K562 (cell line): Measurements from ENCODE around the gene SLC40A1. TPM values are rescaled to one million over a fixed set of nuclear protein-coding genes. Genes with fewer than 3 reads are reported as not detected.

ENCODE experiments used
- ATAC-seq: fragments of 200-7000 bp; cut with Tn5 transposase; 3 replicates; pipeline ENCODE4 v1.9.1; 2020; ENCODE audit warnings: moderate library complexity
- BruUV-seq: library from RNA; stranded (reverse); fragments of 400-500 nt; replicated peaks from 2 replicates; lab custom pipeline; 2021; lab: Mats Ljungman, UMichigan
- CTCF ChIA-PET: fragments of 300-600 bp; formaldehyde crosslinking; extraction: SDS; loops from one replicate; lab custom pipeline; 2021; ENCODE audit warnings: low intra/inter-chr PET ratio; lab: Yijun Ruan, JAX
- POLR2A ChIA-PET: fragments of 300-600, 350-650 bp; sonication (Branson Sonifier 250); formaldehyde crosslinking; extraction: SDS; loops from one replicate; lab custom pipeline; 2021; ENCODE audit warnings: antibody characterized with exemption, inconsistent platforms; lab: Yijun Ruan, JAX
- DNase-seq, 4 experiments: peaks; one replicate each; pipeline versions ENCODE4 v3.0.0 to v3.0.0-alpha.2; 2011 to 2018; ENCODE audit warnings: low spot score in 3 of 4, mixed read lengths in 3 of 4; ENCODE audit errors: extremely low read depth in 1 of 4
- FAIRE-seq: peaks from 2 replicates; lab custom pipeline; 2011; peaks lifted over from hg19 to GRCh38; lab: Jason Lieb, UNC
- H2AFZ ChIP-seq: 2 replicates; pipeline ENCODE4 v1.6.0; 2011; ENCODE audit warnings: low read depth, low read length, control low read depth, inconsistent platforms
- H3K27ac ChIP-seq: fragments of 200-600 bp; 3 replicates; pipeline ENCODE4 v1.8.0; 2011; ENCODE audit warnings: low read depth, mild to moderate bottlenecking, control low read depth, inconsistent platforms, low read length, moderate library complexity, mixed read lengths; ENCODE audit errors: extremely low read depth
- H3K27me3 ChIP-seq, 2 experiments: fragments of 300-600 bp in 1 of 2; 2 replicates in 1 of 2; 3 replicates in 1 of 2; pipeline versions ENCODE4 v1.6.0 to v1.8.0; 2011; ENCODE audit warnings: inconsistent platforms in 2 of 2, low read length in 2 of 2, mild to moderate bottlenecking in 1 of 2, mixed read lengths in 1 of 2, moderate library complexity in 1 of 2; ENCODE audit not compliant: control insufficient read depth in 2 of 2, insufficient read depth in 2 of 2
- H3K36me3 ChIP-seq: fragments of 300-600 bp; 3 replicates; pipeline ENCODE4 v1.8.0; 2011; ENCODE audit warnings: mild to moderate bottlenecking, low read length, inconsistent platforms; ENCODE audit not compliant: control insufficient read depth, insufficient read depth
- H3K4me1 ChIP-seq, 2 experiments: fragments of 200-600 bp in 1 of 2; replicated peaks in 1 of 2; 2 replicates in 1 of 2; 3 replicates in 1 of 2; pipeline versions ENCODE4 v1.5.1 to v1.8.0; 2011; ENCODE audit warnings: inconsistent platforms in 2 of 2, low read length in 2 of 2, mild to moderate bottlenecking in 1 of 2, mixed read lengths in 1 of 2, moderate library complexity in 1 of 2; ENCODE audit not compliant: control insufficient read depth in 2 of 2, insufficient read depth in 2 of 2
- H3K4me2 ChIP-seq: 2 replicates; pipeline ENCODE4 v1.6.1; 2011; ENCODE audit warnings: low read length, control low read depth, inconsistent platforms, mixed read lengths; ENCODE audit not compliant: insufficient read depth
- H3K4me3 ChIP-seq: fragments of 200-600 bp; sonication (generic), shearing (Covaris generic); 2 replicates; pipeline ENCODE4 v1.5.1; 2016; ENCODE audit warnings: control low read depth, inconsistent platforms
- H3K79me2 ChIP-seq: fragments of 200-600 bp; 3 replicates; pipeline ENCODE4 v1.8.0; 2011; ENCODE audit warnings: low read length, inconsistent platforms; ENCODE audit not compliant: control insufficient read depth, insufficient read depth
- H3K9ac ChIP-seq, 2 experiments: 2 replicates each; pipeline versions ENCODE4 v1.6.0 to v1.6.1; 2011; ENCODE audit warnings: low read depth in 2 of 2, low read length in 2 of 2, control low read depth in 1 of 2, inconsistent platforms in 1 of 2, mild to moderate bottlenecking in 1 of 2, mixed read lengths in 1 of 2; ENCODE audit not compliant: insufficient read depth in 1 of 2
- H3K9me1 ChIP-seq: one replicate; pipeline ENCODE4 v1.6.0; 2011; ENCODE audit warnings: inconsistent platforms, mild to moderate bottlenecking, low read length, moderate library complexity; ENCODE audit not compliant: control insufficient read depth, insufficient read depth
- H3K9me3 ChIP-seq: replicated peaks from 2 replicates; pipeline ENCODE4 v1.5.1; 2011; ENCODE audit warnings: low read depth, low read length, inconsistent platforms; ENCODE audit not compliant: control insufficient read depth, insufficient read depth
- H4K20me1 ChIP-seq: replicated peaks from 2 replicates; pipeline ENCODE4 v1.6.1; 2011; ENCODE audit warnings: low read length, inconsistent platforms, mixed read lengths; ENCODE audit not compliant: control insufficient read depth, insufficient read depth
- BACH1 ChIP-seq: fragments of 200-800 bp; sonication (Bioruptor generic); IDR thresholded peaks from 2 replicates; pipeline ENCODE4 v1.6.1; 2016; ENCODE audit warnings: missing genetic modification characterization, missing compliant biosample characterization
- BDP1 ChIP-seq: IDR thresholded peaks from 3 replicates; pipeline ENCODE4 v1.6.1; 2011; ENCODE audit not compliant: insufficient read length, insufficient read depth
- GTF2E2 ChIP-seq: fragments of 200-800 bp; sonication (Bioruptor generic); IDR thresholded peaks from 2 replicates; pipeline ENCODE4 v1.6.1; 2016; ENCODE audit warnings: missing genetic modification characterization, missing compliant biosample characterization
- POLR2G ChIP-seq: fragments of 200-400 bp; formaldehyde crosslinking; IDR thresholded peaks from 2 replicates; pipeline ENCODE4 v1.6.1; 2017; ENCODE audit warnings: low read depth, mild to moderate bottlenecking, antibody characterized with exemption, low read length, moderate library complexity
- POLR3G ChIP-seq: IDR thresholded peaks from 2 replicates; pipeline ENCODE4 v1.6.1; 2011; ENCODE audit not compliant: insufficient read length, insufficient replicate concordance; ENCODE audit errors: extremely low read depth
- PRDM10 ChIP-seq: fragments of 450-650 bp; IDR thresholded peaks from 2 replicates; pipeline ENCODE4 v1.6.1; 2018; ENCODE audit not compliant: partially characterized antibody
- SNIP1 ChIP-seq: fragments of 450-650 bp; IDR thresholded peaks from 2 replicates; pipeline ENCODE4 v1.7.1; 2017; ENCODE audit warnings: low read depth, mild to moderate bottlenecking
- THRA ChIP-seq: fragments of 450-650 bp; IDR thresholded peaks from 2 replicates; pipeline ENCODE4 v1.6.1; 2017; ENCODE audit warnings: mild to moderate bottlenecking, moderate library complexity
- USF2 ChIP-seq: sonication (generic); formaldehyde crosslinking; IDR thresholded peaks from 2 replicates; pipeline ENCODE4 v1.5.0; 2020; ENCODE audit warnings: missing genetic modification reagents
- ZBTB8A ChIP-seq: fragments of 450-650 bp; IDR thresholded peaks from 2 replicates; pipeline ENCODE4 v1.6.1; 2018; ENCODE audit warnings: mild to moderate bottlenecking, moderate library complexity; ENCODE audit not compliant: partially characterized antibody
- ZFPM2 ChIP-seq: fragments of 250-450 bp; sonication (Bioruptor Pico); IDR thresholded peaks from 2 replicates; pipeline ENCODE4 v1.5.1; 2022; ENCODE audit warnings: mild to moderate bottlenecking
- ZNF639 ChIP-seq, 2 experiments: fragments of 200-800 bp in 1 of 2; sonication (Bioruptor generic) in 1 of 2; sonication (generic) in 1 of 2; formaldehyde crosslinking in 1 of 2; IDR thresholded peaks in 1 of 2; conservative IDR thresholded peaks in 1 of 2; 2 replicates each; pipeline versions ENCODE4 v1.5.0 to v1.6.1; 2016 to 2020; ENCODE audit warnings: missing compliant biosample characterization in 1 of 2, missing genetic modification characterization in 1 of 2, missing genetic modification reagents in 1 of 2
- ZNF717 ChIP-seq: fragments of 250-450 bp; sonication (Bioruptor Pico); IDR thresholded peaks from 2 replicates; pipeline ENCODE4 v1.5.0; 2021
- ZNF778 ChIP-seq: fragments of 450-650 bp; formaldehyde crosslinking; IDR thresholded peaks from 2 replicates; pipeline ENCODE4 v1.4.0; 2020; ENCODE audit warnings: mild to moderate bottlenecking, moderate library complexity
- WGBS: fragments of 100-300 bp; shearing (Covaris generic); methylation state at CpG from one replicate; pipeline ENCODE4 v1.1.6; 2016; ENCODE audit warnings: low coverage, mixed read lengths; ENCODE audit not compliant: insufficient coverage; ENCODE audit errors: missing lambda C conversion rate; 5-methylcytosine and 5-hydroxymethylcytosine counted together
- in situ Hi-C: fragments of 300-500 bp; cut with MboI; formaldehyde crosslinking; loops from 4 replicates; pipeline ENCODE4 v1.15.0; 2018; ENCODE audit warnings: inconsistent platforms, mixed read lengths
- intact Hi-C: fragments of 100-400 bp; cut with micrococcal nuclease; formaldehyde crosslinking; loops from 2 replicates; pipeline ENCODE4 v1.14.2; 2022
- polyA plus RNA-seq, 8 experiments: library from polyadenylated mRNA; depleted of rRNA in 4 of 8; stranded (reverse) in 5 of 8; unstranded in 3 of 8; fragments of >200 nt; fragmentation: Nextera tagmentation in 2 of 8; fragmentation: Illumina TruSeq in 1 of 8; extraction: Ambion mirVana in 2 of 8; extraction: Trizol in 1 of 8; gene quantifications; 2 replicates each; pipeline versions ENCODE4 v1.2.1 to v1.2.3, GENCODE V29; 2011 to 2014; ENCODE audit warnings: inconsistent platforms in 1 of 8, missing spikeins in 1 of 8
- total RNA-seq, 7 experiments: library from RNA; depleted of rRNA in 6 of 7; stranded (reverse); fragments of >200 nt in 6 of 7; fragmentation: Illumina TruSeq in 2 of 7; extraction: Trizol in 2 of 7; gene quantifications; 2 replicates each; pipeline versions ENCODE4 v1.2.1 to v1.2.3, GENCODE V29; 2011 to 2021; ENCODE audit warnings: low replicate concordance in 1 of 7

Gene SLC40A1
- total and polyA plus RNA-seq, 9 of the 15 experiments (the other 6 are each of a cell fraction or from before 2014, with no cell fraction given), result 42.2 to 95.9 (median 54.9) TPM

- H3K9me3 ChIP-seq, result no peaks in the 10 kb centered on the region
- FAIRE-seq (no peak), DNase-seq (no peak), ATAC-seq (no peak)
- no peaks in the 10 kb centered on the region for H3K27me3 ChIP-seq
- WGBS, result 96% methylated on average over 4 of the region's 7 CpGs
- intact Hi-C loops (no loop called here), in situ Hi-C loops (no loop called here)
- ChIA-PET CTCF (no interaction called here), POLR2A (interaction anchor here (1.5 to 1.6 kb wide), 2 partner anchors 10 to 23 kb away, joined by 4 to 5 read pairs; partner anchors contain the start of gene SLC40A1)
- H3K9me1 ChIP-seq, result no peaks in the 10 kb centered on the region
- peaks cover 15% of the 10 kb centered on the region for H3K36me3 ChIP-seq
- H4K20me1 ChIP-seq, result 0 out of 2 replicates have a peak, but pooled peaks cover 1% of the 10 kb centered on the region
- no peak overlapping the region for H2AFZ ChIP-seq
- H3K4me1 ChIP-seq, result peaks cover 0 to 7% of the 10 kb centered on the region in 2 experiments; a peak in 3 of 5 replicates
- H3K27ac ChIP-seq, result no peak overlapping the region
- H3K9ac ChIP-seq, result no peak overlapping the region
- BruUV-seq, result no TSS peak
- H3K79me2 ChIP-seq, result peaks cover 2% of the 10 kb centered on the region; the same call in 1 of the 3 replicates
- H3K4me2 ChIP-seq, result no peak overlapping the region
- no peak overlapping the region for H3K4me3 ChIP-seq
- no peak for TF ChIP-seq USF2
- no peak for TF ChIP-seq GTF2E2 (tag)
- TF ChIP-seq ZNF639 (CRISPR knock-in tag; conservative IDR thresholded peaks at IDR 0.05 in 1 of 2, IDR thresholded peaks at IDR 0.05 in 1 of 2), result no peak
- TF ChIP-seq THRA, result no peak
- TF ChIP-seq ZNF778 (CRISPR knock-in tag), result no peak
- TF ChIP-seq ZNF717 (CRISPR knock-in tag), result no peak
- no peak for TF ChIP-seq POLR3G
- no peak for TF ChIP-seq SNIP1
- TF ChIP-seq BDP1, result no peak
- no peak for TF ChIP-seq POLR2G
- TF ChIP-seq PRDM10, result no peak
- no peak for TF ChIP-seq ZBTB8A
- TF ChIP-seq BACH1 (tag), result no peak
- TF ChIP-seq ZFPM2 (CRISPR knock-in tag), result no peak
These were observed 24.1 kb downstream of the SLC40A1 start for GRCh38 chr2:189556526-189556925.
